ENCODE results near the gene USH2A. TPM values are rescaled to one million over a fixed set of nuclear protein-coding genes. Genes with fewer than 3 reads are reported as not detected.

Gene USH2A
- polyA plus RNA-seq, 3 donors, result not detected

DNA sequence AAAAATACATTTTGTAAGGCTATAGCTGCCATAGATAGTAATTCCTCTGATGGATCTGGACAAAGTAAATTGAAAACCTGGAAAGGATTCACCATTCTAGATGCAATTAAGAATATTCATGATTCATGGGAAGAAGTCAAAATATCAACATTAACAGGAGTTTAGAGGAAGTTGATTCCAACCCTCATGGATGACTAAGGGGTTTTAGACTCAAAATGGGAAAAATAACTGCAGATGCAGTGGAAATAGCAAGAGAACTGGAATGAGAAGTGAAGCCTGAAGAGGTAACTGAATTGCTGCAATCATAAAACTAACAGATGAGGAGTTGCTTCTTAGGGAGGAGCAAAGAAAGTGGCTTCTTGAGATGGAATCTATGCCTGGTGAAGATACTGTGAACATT lies 625.4 kb downstream of the USH2A start:
- H3K36me3 Mint-ChIP-seq, result no peaks in the 10 kb centered on the region
- H3K4me1 Mint-ChIP-seq, result no peaks in the 10 kb centered on the region
- no peak overlapping the region for H3K4me3 Mint-ChIP-seq
- Histone ChIP-seq H3K36me3 (replicated peaks in 1 of 2; ENCODE audit: control insufficient read depth in 1 of 2, insufficient read depth in 2 of 2, low read length in 2 of 2) (no peaks in the 10 kb centered on the region), H3K79me2 (ENCODE audit: insufficient read depth, low read length) (no peaks in the 10 kb centered on the region), H3K9me3 (replicated peaks in 1 of 2; ENCODE audit: control insufficient read depth in 1 of 2, insufficient read depth in 1 of 2, low read length in 2 of 2) (no peaks in the 10 kb centered on the region), H3K27me3 (ENCODE audit: control insufficient read depth in 2 of 2, insufficient read depth in 2 of 2, low read length in 2 of 2) (no peaks in the 10 kb centered on the region), H3K4me1 (ENCODE audit: control insufficient read depth in 1 of 2, insufficient read depth in 2 of 2, low read length in 2 of 2) (no peaks in the 10 kb centered on the region), H3K4me3 (replicated peaks in 1 of 3; ENCODE audit: low read depth in 2 of 3, low read length in 3 of 3) (no peak overlapping the region), H3K4me2 (replicated peaks; ENCODE audit: extremely low read depth, low read length, poor library complexity, severe bottlenecking) (no peak overlapping the region), H3K27ac (ENCODE audit: low read depth in 1 of 2, low read length in 2 of 2) (no peak overlapping the region), H3K9ac (ENCODE audit: insufficient read depth, low read length, poor library complexity, severe bottlenecking) (no peak overlapping the region), H2AFZ (ENCODE audit: insufficient read depth, low read depth, low read length, poor library complexity, severe bottlenecking) (no peak overlapping the region), H4K20me1 (ENCODE audit: insufficient read depth, low read length) (no peaks in the 10 kb centered on the region)
- no peak for DNase-seq
- peaks cover 0 to 2% (median 0%) of the 10 kb centered on the region in 7 donors for H3K9me3 Mint-ChIP-seq
- H3K27ac Mint-ChIP-seq, result no peak overlapping the region
- peaks cover 0 to 1% (median 0%) of the 10 kb centered on the region in 3 donors for H3K27me3 Mint-ChIP-seq (ENCODE audit: low read depth in 3 of 3)
- TF ChIP-seq, protein P1, sequence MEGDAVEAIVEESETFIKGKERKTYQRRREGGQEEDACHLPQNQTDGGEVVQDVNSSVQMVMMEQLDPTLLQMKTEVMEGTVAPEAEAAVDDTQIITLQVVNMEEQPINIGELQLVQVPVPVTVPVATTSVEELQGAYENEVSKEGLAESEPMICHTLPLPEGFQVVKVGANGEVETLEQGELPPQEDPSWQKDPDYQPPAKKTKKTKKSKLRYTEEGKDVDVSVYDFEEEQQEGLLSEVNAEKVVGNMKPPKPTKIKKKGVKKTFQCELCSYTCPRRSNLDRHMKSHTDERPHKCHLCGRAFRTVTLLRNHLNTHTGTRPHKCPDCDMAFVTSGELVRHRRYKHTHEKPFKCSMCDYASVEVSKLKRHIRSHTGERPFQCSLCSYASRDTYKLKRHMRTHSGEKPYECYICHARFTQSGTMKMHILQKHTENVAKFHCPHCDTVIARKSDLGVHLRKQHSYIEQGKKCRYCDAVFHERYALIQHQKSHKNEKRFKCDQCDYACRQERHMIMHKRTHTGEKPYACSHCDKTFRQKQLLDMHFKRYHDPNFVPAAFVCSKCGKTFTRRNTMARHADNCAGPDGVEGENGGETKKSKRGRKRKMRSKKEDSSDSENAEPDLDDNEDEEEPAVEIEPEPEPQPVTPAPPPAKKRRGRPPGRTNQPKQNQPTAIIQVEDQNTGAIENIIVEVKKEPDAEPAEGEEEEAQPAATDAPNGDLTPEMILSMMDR (IDR thresholded peaks at IDR 0.05), result no peak
- intact Hi-C loops (cut with micrococcal nuclease), result no loop called here

DNA sequence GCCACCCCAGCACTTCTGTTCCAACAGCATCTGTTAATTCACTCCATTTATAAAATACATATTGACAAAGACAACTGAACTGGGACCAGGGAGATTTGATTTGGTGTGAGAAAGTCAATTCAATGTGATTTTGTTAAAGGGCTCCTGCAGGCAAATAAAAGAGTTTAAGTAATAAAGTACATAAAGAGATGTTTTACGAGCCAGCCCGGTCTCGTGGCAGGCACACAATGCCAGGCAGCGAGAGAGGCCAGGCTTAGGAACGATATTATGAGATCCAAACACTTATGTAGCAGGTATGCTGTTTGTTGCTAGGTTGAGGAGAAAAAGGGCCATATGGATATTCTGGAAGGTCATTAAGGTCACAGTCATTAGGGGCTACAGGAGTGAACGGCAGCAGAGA lies 629.1 kb downstream of the USH2A start:
- H3K27ac Mint-ChIP-seq, result no peak overlapping the region
- H3K79me2 ChIP-seq (ENCODE audit: insufficient read depth, low read length), result no peaks in the 10 kb centered on the region
- no peaks in the 10 kb centered on the region for H3K9me3 ChIP-seq (replicated peaks in 1 of 2; ENCODE audit: control insufficient read depth in 1 of 2, insufficient read depth in 1 of 2, low read length in 2 of 2)
- no peaks in the 10 kb centered on the region for H3K27me3 ChIP-seq (ENCODE audit: control insufficient read depth in 2 of 2, insufficient read depth in 2 of 2, low read length in 2 of 2)
- TF ChIP-seq, protein P1 (IDR thresholded peaks at IDR 0.05), result no peak
- H3K4me1 Mint-ChIP-seq, result no peaks in the 10 kb centered on the region
- no peak overlapping the region for H3K4me2 ChIP-seq (replicated peaks; ENCODE audit: extremely low read depth, low read length, poor library complexity, severe bottlenecking)
- no peaks in the 10 kb centered on the region for H3K36me3 Mint-ChIP-seq
- intact Hi-C loops (cut with micrococcal nuclease), result no loop called here
- DNase-seq, result no peak
- peaks cover 0 to 2% (median 1%) of the 10 kb centered on the region in 3 donors for H3K27me3 Mint-ChIP-seq (ENCODE audit: low read depth in 3 of 3)
- 86% methylated on average over 5 of the region's 6 CpGs for WGBS (ENCODE audit: insufficient coverage)
- no peaks in the 10 kb centered on the region for H4K20me1 ChIP-seq (ENCODE audit: insufficient read depth, low read length)
- H2AFZ ChIP-seq (ENCODE audit: insufficient read depth, low read depth, low read length, poor library complexity, severe bottlenecking), result no peak overlapping the region
- H3K27ac ChIP-seq (ENCODE audit: low read depth in 1 of 2, low read length in 2 of 2), result no peak overlapping the region
- H3K9ac ChIP-seq (ENCODE audit: insufficient read depth, low read length, poor library complexity, severe bottlenecking), result no peak overlapping the region
- H3K36me3 ChIP-seq (replicated peaks in 1 of 2; ENCODE audit: control insufficient read depth in 1 of 2, insufficient read depth in 2 of 2, low read length in 2 of 2), result no peaks in the 10 kb centered on the region
- no peaks in the 10 kb centered on the region for H3K4me1 ChIP-seq (ENCODE audit: control insufficient read depth in 1 of 2, insufficient read depth in 2 of 2, low read length in 2 of 2)
- H3K4me3 Mint-ChIP-seq, result no peak overlapping the region
- peaks cover 0 to 2% (median 0%) of the 10 kb centered on the region in 7 donors for H3K9me3 Mint-ChIP-seq
- no peak overlapping the region for H3K4me3 ChIP-seq (replicated peaks in 1 of 3; ENCODE audit: low read depth in 2 of 3, low read length in 3 of 3)
